Measurements from ENCODE around the gene BIRC2. TPM values are rescaled to one million over a fixed set of nuclear protein-coding genes. Genes with fewer than 3 reads are reported as not detected.
A peak's percentile ranks its signal among the peaks of the same experiment; 100 is the strongest.

The BIRC2 gene
- total and polyA plus RNA-seq, 9 of the 15 experiments (the other 6 are each of a cell fraction or from before 2014, with no cell fraction given) = 14.3 to 45.9 (median 20.7) TPM

DNA sequence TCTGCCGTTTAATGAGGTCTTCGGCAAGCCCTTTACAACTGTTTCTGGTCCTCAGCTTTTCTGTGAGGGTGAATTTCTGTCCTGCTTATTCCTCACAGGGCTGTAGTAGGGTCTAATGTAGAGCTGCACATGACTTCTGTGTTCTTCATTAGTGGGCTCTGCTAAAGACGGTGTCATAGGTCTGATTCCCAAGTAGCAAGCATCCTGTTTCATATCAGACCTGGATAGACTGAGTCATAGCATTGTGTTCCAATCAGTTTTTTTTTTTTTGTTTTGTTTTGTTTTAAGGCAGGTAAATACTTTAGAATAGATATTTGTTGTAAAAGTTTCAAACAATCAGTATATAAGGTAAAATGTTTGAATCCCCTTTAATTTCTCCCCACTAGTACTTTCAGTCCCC, 35.4 kb downstream of the BIRC2 start (continued):
- TF ChIP-seq, protein P1, sequence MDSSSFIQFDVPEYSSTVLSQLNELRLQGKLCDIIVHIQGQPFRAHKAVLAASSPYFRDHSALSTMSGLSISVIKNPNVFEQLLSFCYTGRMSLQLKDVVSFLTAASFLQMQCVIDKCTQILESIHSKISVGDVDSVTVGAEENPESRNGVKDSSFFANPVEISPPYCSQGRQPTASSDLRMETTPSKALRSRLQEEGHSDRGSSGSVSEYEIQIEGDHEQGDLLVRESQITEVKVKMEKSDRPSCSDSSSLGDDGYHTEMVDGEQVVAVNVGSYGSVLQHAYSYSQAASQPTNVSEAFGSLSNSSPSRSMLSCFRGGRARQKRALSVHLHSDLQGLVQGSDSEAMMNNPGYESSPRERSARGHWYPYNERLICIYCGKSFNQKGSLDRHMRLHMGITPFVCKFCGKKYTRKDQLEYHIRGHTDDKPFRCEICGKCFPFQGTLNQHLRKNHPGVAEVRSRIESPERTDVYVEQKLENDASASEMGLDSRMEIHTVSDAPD (CRISPR knock-in tag; IDR thresholded peaks at IDR 0.05) = no peak
- TF ChIP-seq ZNF184 (CRISPR knock-in tag; IDR thresholded peaks at IDR 0.05) = no peak
- TF ChIP-seq, protein P2, sequence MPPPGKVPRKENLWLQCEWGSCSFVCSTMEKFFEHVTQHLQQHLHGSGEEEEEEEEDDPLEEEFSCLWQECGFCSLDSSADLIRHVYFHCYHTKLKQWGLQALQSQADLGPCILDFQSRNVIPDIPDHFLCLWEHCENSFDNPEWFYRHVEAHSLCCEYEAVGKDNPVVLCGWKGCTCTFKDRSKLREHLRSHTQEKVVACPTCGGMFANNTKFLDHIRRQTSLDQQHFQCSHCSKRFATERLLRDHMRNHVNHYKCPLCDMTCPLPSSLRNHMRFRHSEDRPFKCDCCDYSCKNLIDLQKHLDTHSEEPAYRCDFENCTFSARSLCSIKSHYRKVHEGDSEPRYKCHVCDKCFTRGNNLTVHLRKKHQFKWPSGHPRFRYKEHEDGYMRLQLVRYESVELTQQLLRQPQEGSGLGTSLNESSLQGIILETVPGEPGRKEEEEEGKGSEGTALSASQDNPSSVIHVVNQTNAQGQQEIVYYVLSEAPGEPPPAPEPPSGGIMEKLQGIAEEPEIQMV (tag; conservative IDR thresholded peaks at IDR 0.05; ENCODE audit: low read depth) = no peak

DNA sequence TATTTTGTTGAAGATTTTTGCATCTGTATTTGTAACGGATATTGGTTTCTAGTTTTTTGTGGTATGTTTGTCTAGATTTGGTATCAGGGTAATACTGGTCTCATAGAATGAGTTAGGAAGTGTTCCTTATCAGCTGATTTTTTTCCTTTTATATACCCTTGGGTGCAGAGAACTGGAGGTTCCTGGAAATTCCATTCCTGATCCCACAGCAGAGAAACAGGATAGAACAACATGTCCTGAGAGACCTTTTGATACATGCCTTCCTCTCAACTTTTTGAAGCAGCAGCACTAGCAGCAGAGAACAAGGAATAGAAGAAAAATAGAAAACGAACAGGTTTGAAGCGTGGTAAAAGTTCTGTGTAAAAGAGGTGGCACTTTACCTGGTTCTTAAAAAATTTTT, 36.8 kb downstream of the BIRC2 start:
- FAIRE-seq (no peak), DNase-seq (ENCODE audit: extremely low read depth in 1 of 4, low spot score in 3 of 4) (no peak), ATAC-seq (no peak)
- BruUV-seq (replicated peaks) = no TSS peak
- H3K9me1 ChIP-seq (ENCODE audit: control insufficient read depth, insufficient read depth, low read length) = no peaks in the 10 kb centered on the region
- ChIA-PET CTCF (ENCODE audit: low intra/inter-chr PET ratio) (no interaction called here), POLR2A (interaction anchor here (0.7 to 1.6 kb wide), 2 partner anchors 33 to 42 kb away, joined by 4 read pairs; no protein-coding TSS in a partner anchor)
- H4K20me1 ChIP-seq (replicated peaks; ENCODE audit: control insufficient read depth, insufficient read depth, low read length) = no peaks in the 10 kb centered on the region
- no peaks in the 10 kb centered on the region for H3K27me3 ChIP-seq (ENCODE audit: control insufficient read depth in 2 of 2, insufficient read depth in 2 of 2, low read length in 2 of 2)
- in situ Hi-C loops (cut with MboI) = no loop called here
- H3K9me3 ChIP-seq (replicated peaks; ENCODE audit: control insufficient read depth, insufficient read depth, low read depth, low read length) = 0 out of 2 replicates have a peak, but pooled peaks cover 3% of the 10 kb centered on the region
- H3K27ac ChIP-seq (ENCODE audit: extremely low read depth, low read depth, low read length) = peak overlapping the region; percentile 76; the same call in 2 of the 3 replicates
- H3K79me2 ChIP-seq (ENCODE audit: control insufficient read depth, insufficient read depth, low read length) = no peaks in the 10 kb centered on the region
- WGBS (ENCODE audit: insufficient coverage, low coverage, missing lambda C conversion rate) = 52% methylated on average over 3 of the region's 3 CpGs
- peak overlapping the region in 1 of 2 experiments; percentile 34; a peak in 1 of 4 replicates for H3K9ac ChIP-seq (ENCODE audit: insufficient read depth in 1 of 2, low read depth in 2 of 2, low read length in 2 of 2)
- intact Hi-C loops (cut with micrococcal nuclease) = loop anchor here (2.0 kb wide), 1 partner anchor 37 kb away; the partner anchor contains the start of gene BIRC2
- H3K36me3 ChIP-seq (ENCODE audit: control insufficient read depth, insufficient read depth, low read length) = peaks cover 24% of the 10 kb centered on the region
- peaks cover 12 to 39% of the 10 kb centered on the region in 2 experiments; a peak in 4 of 5 replicates for H3K4me1 ChIP-seq (replicated peaks in 1 of 2; ENCODE audit: control insufficient read depth in 2 of 2, insufficient read depth in 2 of 2, low read length in 2 of 2)
- no peak overlapping the region for H3K4me3 ChIP-seq
- no peak overlapping the region for H3K4me2 ChIP-seq (ENCODE audit: insufficient read depth, low read length)
- TF ChIP-seq CBFA2T3 (IDR thresholded peaks at IDR 0.05) (no peak), PRPF4 (IDR thresholded peaks at IDR 0.05; ENCODE audit: insufficient read depth, low read depth, low read length, poor library complexity, severe bottlenecking) (no peak), ZNF586 (CRISPR knock-in tag; conservative IDR thresholded peaks at IDR 0.05) (no peak)
- 0 out of 2 replicates have a peak overlapping the region, but pooled peaks have one; percentile 1 for H2AFZ ChIP-seq (ENCODE audit: low read depth, low read length)

Measured in K562 (cell line).